Endothelial cell of umbilical vein (primary cell): ENCODE results near the gene NKAP. TPM values are rescaled to one million over a fixed set of nuclear protein-coding genes. Genes with fewer than 3 reads are reported as not detected.
A peak's percentile ranks its signal among the peaks of the same experiment; 100 is the strongest.
"Not testable (repeated sequence)": the region's sequence is repeated elsewhere in the genome, so short reads cannot be mapped to it uniquely, and the experiment has no call there.

Source experiments
- BruUV-seq: library from RNA; stranded (reverse); fragments of 400-500 nt; replicated peaks from 2 replicates; lab custom pipeline; 2021; lab: Mats Ljungman, UMichigan
- CTCF ChIA-PET: fragments of 300-600, 350-600 bp; sonication (Branson Sonifier 250); formaldehyde crosslinking; loops from one replicate; lab custom pipeline; 2021; ENCODE audit warnings: antibody characterized with exemption, inconsistent platforms; lab: Charles Lee
- POLR2A ChIA-PET: fragments of 300-600, 350-600 bp; sonication (Branson Sonifier 250); formaldehyde crosslinking; loops from one replicate; lab custom pipeline; 2021; ENCODE audit warnings: antibody characterized with exemption, inconsistent platforms; lab: Charles Lee
- DNase-seq: peaks from one replicate; pipeline ENCODE4 v3.0.0-alpha.2; 2011; ENCODE audit warnings: low read depth, low spot score
- FAIRE-seq: peaks from 2 replicates; lab custom pipeline; 2011; peaks lifted over from hg19 to GRCh38; lab: Jason Lieb, UNC
- H2AFZ ChIP-seq: 2 replicates; pipeline ENCODE4 v1.6.0; 2012; ENCODE audit warnings: low read depth, low read length, control low read depth, inconsistent platforms
- H3K27ac ChIP-seq: 2 replicates; pipeline ENCODE4 v1.5.1; 2011; ENCODE audit warnings: low read depth, mild to moderate bottlenecking, control low read depth, low read length, moderate library complexity; ENCODE audit not compliant: insufficient read depth
- H3K27me3 ChIP-seq, 2 experiments: 2 replicates each; pipeline versions ENCODE4 v1.6.0 to v1.6.1; 2011; ENCODE audit warnings: low read length in 2 of 2, mixed read lengths in 1 of 2; ENCODE audit not compliant: control insufficient read depth in 2 of 2, insufficient read depth in 2 of 2
- H3K36me3 ChIP-seq, 2 experiments: 2 replicates in 1 of 2; 3 replicates in 1 of 2; pipeline ENCODE4 v1.5.1; 2011; ENCODE audit warnings: low read length in 2 of 2, mild to moderate bottlenecking in 1 of 2, moderate library complexity in 1 of 2; ENCODE audit not compliant: control insufficient read depth in 2 of 2, insufficient read depth in 2 of 2; ENCODE audit errors: extremely low read depth in 1 of 2
- H3K4me1 ChIP-seq: 3 replicates; pipeline ENCODE4 v1.5.1; 2011; ENCODE audit warnings: mild to moderate bottlenecking, low read length; ENCODE audit not compliant: control insufficient read depth, insufficient read depth; ENCODE audit errors: extremely low read depth
- H3K4me2 ChIP-seq: 2 replicates; pipeline ENCODE4 v1.6.1; 2011; ENCODE audit warnings: low read length, control low read depth, mixed read lengths; ENCODE audit not compliant: insufficient read depth
- H3K4me3 ChIP-seq, 3 experiments: fragments of 200-600 bp in 1 of 3; sonication (generic), shearing (Covaris generic) in 1 of 3; replicated peaks in 1 of 3; 2 replicates each; pipeline ENCODE4 v1.5.1; 2011 to 2016; ENCODE audit warnings: control low read depth in 3 of 3, low read length in 3 of 3, mild to moderate bottlenecking in 2 of 3, inconsistent platforms in 1 of 3, low read depth in 1 of 3, moderate library complexity in 1 of 3; ENCODE audit not compliant: insufficient read depth in 1 of 3
- H3K79me2 ChIP-seq: 2 replicates; pipeline ENCODE4 v1.6.0; 2012; ENCODE audit warnings: low read length, inconsistent platforms; ENCODE audit not compliant: control insufficient read depth, insufficient read depth
- H3K9ac ChIP-seq: replicated peaks from 2 replicates; pipeline ENCODE3; 2011; ENCODE audit warnings: low read length, control low read depth; ENCODE audit not compliant: insufficient read depth; ENCODE audit errors: extremely low read depth
- H3K9me1 ChIP-seq: replicated peaks from 3 replicates; pipeline ENCODE4 v1.6.0; 2011; ENCODE audit warnings: mild to moderate bottlenecking, low read length; ENCODE audit not compliant: control insufficient read depth, insufficient read depth; ENCODE audit errors: extremely low read depth
- H3K9me3 ChIP-seq: replicated peaks from 2 replicates; pipeline ENCODE4 v1.5.1; 2012; ENCODE audit warnings: low read length, inconsistent platforms; ENCODE audit not compliant: control insufficient read depth, insufficient read depth
- H4K20me1 ChIP-seq: replicated peaks from 2 replicates; pipeline ENCODE3; 2011; ENCODE audit warnings: mild to moderate bottlenecking, low read length; ENCODE audit not compliant: control insufficient read depth, insufficient read depth; ENCODE audit errors: extremely low read depth
- CTCF ChIP-seq, 2 donors: IDR thresholded peaks; 1 replicate in 1 of 2; 2 replicates in 1 of 2; pipeline ENCODE4 v1.5.1; 2011; ENCODE audit warnings: low read length in 2 of 2, mild to moderate bottlenecking in 2 of 2, moderate library complexity in 2 of 2, control low read depth in 1 of 2, inconsistent platforms in 1 of 2, low read depth in 1 of 2; ENCODE audit not compliant: insufficient read depth in 1 of 2; ENCODE audit errors: extremely low read depth in 1 of 2
- EZH2 ChIP-seq: IDR thresholded peaks from 2 replicates; pipeline ENCODE4 v1.6.1; 2012; ENCODE audit warnings: borderline replicate concordance, low read depth, mild to moderate bottlenecking, moderate library complexity, low read length, inconsistent platforms; ENCODE audit not compliant: severe bottlenecking
- JUN ChIP-seq: IDR thresholded peaks from 2 replicates; pipeline ENCODE4 v1.6.1; 2011; ENCODE audit warnings: borderline replicate concordance, low read depth; ENCODE audit not compliant: insufficient read length, insufficient read depth
- MAX ChIP-seq: IDR thresholded peaks from 2 replicates; pipeline ENCODE4 v1.6.1; 2011; ENCODE audit not compliant: insufficient read depth, insufficient read length
- POLR2A ChIP-seq: IDR thresholded peaks from 2 replicates; pipeline ENCODE4 v1.6.1; 2012; ENCODE audit warnings: low read depth, mild to moderate bottlenecking, control low read depth, low read length
- dilution Hi-C: fragments of 300-500 bp; cut with MboI; formaldehyde crosslinking; loops from one replicate; pipeline ENCODE4 v1.15.0; 2019; ENCODE audit warnings: low sequenced_read_pairs; ENCODE audit not compliant: extremely low pct_ligation_motif_present
- intact Hi-C: fragments of 100-400 bp; cut with micrococcal nuclease; formaldehyde crosslinking; loops from one replicate; pipeline ENCODE4 v1.10.0; 2022
- polyA plus RNA-seq, 4 experiments: library from polyadenylated mRNA; depleted of rRNA in 3 of 4; stranded (reverse) in 3 of 4; unstranded in 1 of 4; fragments of >200 nt; gene quantifications; 2 replicates each; pipeline versions ENCODE4 v1.2.1 to v1.2.3, GENCODE V29; 2011 to 2012; ENCODE audit warnings: missing spikeins in 1 of 4
- total RNA-seq: library from RNA; stranded (reverse); gene quantifications from 2 replicates; pipeline ENCODE4 v1.2.3, GENCODE V29; 2021

NKAP gene
- total and polyA plus RNA-seq, 2 donors (not counting 3 experiments of a cell fraction or from before 2014, with no cell fraction given), result 2.2 to 8.0 TPM

GRCh38 chrX:119981286-119982070 is 37.9 kb upstream of the NKAP start:
- no peak overlapping the region for H3K4me3 ChIP-seq
- FAIRE-seq (no peak), DNase-seq (peak; percentile 7)
- no peaks in the 10 kb centered on the region for H3K36me3 ChIP-seq
- intact Hi-C loops, result no loop called here
- ChIA-PET CTCF (interaction anchor here (1.0 to 1.5 kb wide), 7 partner anchors 8 to 232 kb away, joined by 3 to 10 read pairs (median 4); no protein-coding TSS in a partner anchor), POLR2A (no interaction called here)
- no peak overlapping the region for H3K27ac ChIP-seq
- no TSS peak for BruUV-seq
- no peaks in the 10 kb centered on the region for H3K79me2 ChIP-seq
- no peak for TF ChIP-seq POLR2A
- TF ChIP-seq EZH2, result no peak
- no peak for TF ChIP-seq MAX
- TF ChIP-seq CTCF (IDR thresholded peaks at IDR 0.05; ENCODE audit: extremely low read depth in 1 of 2, insufficient read depth in 1 of 2, low read depth in 1 of 2, low read length in 2 of 2), result peak; percentile 31 to 47
- no peak for TF ChIP-seq JUN
- H3K9ac ChIP-seq, result no peak overlapping the region
- H3K9me1 ChIP-seq, result no peaks in the 10 kb centered on the region
- H4K20me1 ChIP-seq, result no peaks in the 10 kb centered on the region
- H3K9me3 ChIP-seq, result no peaks in the 10 kb centered on the region
- H3K4me2 ChIP-seq, result no peak overlapping the region
- no peaks in the 10 kb centered on the region for H3K4me1 ChIP-seq
- no peaks in the 10 kb centered on the region for H3K27me3 ChIP-seq
- dilution Hi-C loops, result no loop called here
- no peak overlapping the region for H2AFZ ChIP-seq

- H3K27me3 ChIP-seq, H3K79me2 ChIP-seq, H3K4me3 ChIP-seq, H3K27ac ChIP-seq, H3K9ac ChIP-seq, DNase-seq, dilution Hi-C loops, H3K36me3 ChIP-seq, H4K20me1 ChIP-seq, POLR2A ChIA-PET, H3K4me2 ChIP-seq, H2AFZ ChIP-seq, H3K9me3 ChIP-seq, BruUV-seq, H3K9me1 ChIP-seq, FAIRE-seq, CTCF ChIA-PET, intact Hi-C loops, H3K4me1 ChIP-seq: not testable (repeated sequence)
Measured at GRCh38 chrX:119977172-119977571, 33.6 kb upstream of the NKAP start.
